Retinal pigment epithelial cell (primary cell): ENCODE measurements around the gene SATB2.

Experiments
- DNase-seq: peaks from one replicate; pipeline ENCODE4 v3.0.0-alpha.2; 2010; ENCODE audit warnings: low read depth
- H3K4me3 ChIP-seq: 2 replicates; pipeline ENCODE4 v1.5.1; 2011; ENCODE audit warnings: mild to moderate bottlenecking, low read length, control low read depth, moderate library complexity
- CTCF ChIP-seq: conservative IDR thresholded peaks from 2 replicates; pipeline ENCODE4 v1.5.1; 2011; ENCODE audit warnings: low read depth, low read length, control low read depth, inconsistent platforms

Gene SATB2

GRCh38 chr2:199404841-199405240 is 52.9 kb downstream of the SATB2 start:
- no peak for TF ChIP-seq CTCF
- H3K4me3 ChIP-seq, result no peak overlapping the region
- no peak for DNase-seq

GRCh38 chr2:199395311-199395710 is 62.4 kb downstream of the SATB2 start:
- TF ChIP-seq CTCF, result no peak
- H3K4me3 ChIP-seq, result no peak overlapping the region
- no peak for DNase-seq

- H3K4me3 ChIP-seq, result no peak overlapping the region
- no peak for DNase-seq
- no peak for TF ChIP-seq CTCF
These were observed 65.4 kb downstream of the SATB2 start for GRCh38 chr2:199392363-199392762.

- TF ChIP-seq CTCF, result no peak
- no peak overlapping the region for H3K4me3 ChIP-seq
- DNase-seq, result no peak
These were observed 68.9 kb downstream of the SATB2 start for GRCh38 chr2:199388728-199389268.

GRCh38 chr2:199384043-199384442 is 73.7 kb downstream of the SATB2 start:
- TF ChIP-seq CTCF, result no peak
- no peak for DNase-seq
- H3K4me3 ChIP-seq, result no peak overlapping the region

- no peak overlapping the region for H3K4me3 ChIP-seq
- TF ChIP-seq CTCF, result no peak
These were observed 74.7 kb downstream of the SATB2 start for GRCh38 chr2:199383021-199383420.

GRCh38 chr2:199382091-199382490 is 75.6 kb downstream of the SATB2 start:
- no peak overlapping the region for H3K4me3 ChIP-seq
- no peak for DNase-seq
- TF ChIP-seq CTCF, result no peak

More at GRCh38 chr2:199383021-199383420, 74.7 kb downstream of the SATB2 start:
- no peak for DNase-seq
